Testis (tissue), 2 donors: Measurements from ENCODE around the gene RPL21.

ENCODE experiments used
- CTCF ChIP-seq, 3 experiments: fragments of 450-650 bp in 2 of 3; fragments of 200-600 bp in 1 of 3; sonication (generic) in 1 of 3; IDR thresholded peaks; one replicate each; pipeline ENCODE4 v1.5.1; 2016 to 2019; ENCODE audit warnings: antibody characterized with exemption in 3 of 3, mild to moderate bottlenecking in 2 of 3, moderate library complexity in 1 of 3
- POLR2A ChIP-seq: fragments of 450-650 bp; IDR thresholded peaks from one replicate; pipeline ENCODE4 v1.6.1; 2017; ENCODE audit warnings: antibody characterized with exemption, mild to moderate bottlenecking, moderate library complexity

- no peak for TF ChIP-seq CTCF (IDR thresholded peaks at IDR 0.05)
- no peak for TF ChIP-seq POLR2A
Measured at GRCh38 chr13:27273658-27274425, 22.5 kb downstream of the RPL21 start.
